Osteoblast (primary cell): ENCODE measurements around the gene PON2. TPM values are rescaled to one million over a fixed set of nuclear protein-coding genes. Genes with fewer than 3 reads are reported as not detected.

Experiments used
- DNase-seq: peaks from one replicate; pipeline ENCODE4 v3.0.0; 2011; ENCODE audit warnings: low spot score, mixed read lengths; ENCODE audit not compliant: insufficient read length; ENCODE audit errors: missing footprints
- H2AFZ ChIP-seq: 2 replicates; pipeline ENCODE4 v1.6.0; 2011; ENCODE audit warnings: mild to moderate bottlenecking, low read length
- H3K27ac ChIP-seq: 2 replicates; pipeline ENCODE4 v1.5.1; 2011; ENCODE audit warnings: mild to moderate bottlenecking, low read depth, low read length, moderate library complexity
- H3K27me3 ChIP-seq: 2 replicates; pipeline ENCODE4 v1.6.0; 2012; ENCODE audit warnings: mild to moderate bottlenecking, control low read depth, inconsistent platforms, low read length, moderate library complexity; ENCODE audit not compliant: insufficient read depth
- H3K36me3 ChIP-seq: 2 replicates; pipeline ENCODE4 v1.5.1; 2011; ENCODE audit warnings: mild to moderate bottlenecking, low read length, control low read depth, moderate library complexity; ENCODE audit not compliant: insufficient read depth
- H3K4me1 ChIP-seq: 2 replicates; pipeline ENCODE4 v1.5.1; 2011; ENCODE audit warnings: mild to moderate bottlenecking, low read length, control low read depth, moderate library complexity; ENCODE audit not compliant: insufficient read depth
- H3K4me2 ChIP-seq: 2 replicates; pipeline ENCODE4 v1.6.0; 2011; ENCODE audit warnings: mild to moderate bottlenecking, low read length; ENCODE audit not compliant: insufficient read depth
- H3K4me3 ChIP-seq: fragments of 200-600 bp; sonication (generic); 3 replicates; pipeline ENCODE4 v1.5.1; 2012; ENCODE audit warnings: mild to moderate bottlenecking, low read length, inconsistent platforms; ENCODE audit not compliant: insufficient read depth
- H3K79me2 ChIP-seq: 2 replicates; pipeline ENCODE4 v1.6.0; 2012; ENCODE audit warnings: mild to moderate bottlenecking, low read length, control low read depth, inconsistent platforms; ENCODE audit not compliant: insufficient read depth
- H3K9me3 ChIP-seq: 2 replicates; pipeline ENCODE4 v1.5.1; 2011; ENCODE audit warnings: low read depth, low read length, control low read depth
- H4K20me1 ChIP-seq: 2 replicates; pipeline ENCODE4 v1.6.0; 2012; ENCODE audit warnings: mild to moderate bottlenecking, low read length, control low read depth; ENCODE audit not compliant: insufficient read depth
- total RNA-seq: library from RNA; depleted of rRNA; stranded (reverse); fragments of >200 nt; gene quantifications from 2 replicates; pipeline ENCODE4 v1.2.3, GENCODE V29; 2012
- TF ChIP-seq, protein P1 (sequence below): IDR thresholded peaks from 2 replicates; pipeline ENCODE4 v1.5.1; 2011; ENCODE audit warnings: mild to moderate bottlenecking, low read depth, low read length, moderate library complexity; ENCODE audit errors: extremely low read depth

The PON2 gene
- total RNA-seq, 1 donor, result 77.8 TPM

DNA sequence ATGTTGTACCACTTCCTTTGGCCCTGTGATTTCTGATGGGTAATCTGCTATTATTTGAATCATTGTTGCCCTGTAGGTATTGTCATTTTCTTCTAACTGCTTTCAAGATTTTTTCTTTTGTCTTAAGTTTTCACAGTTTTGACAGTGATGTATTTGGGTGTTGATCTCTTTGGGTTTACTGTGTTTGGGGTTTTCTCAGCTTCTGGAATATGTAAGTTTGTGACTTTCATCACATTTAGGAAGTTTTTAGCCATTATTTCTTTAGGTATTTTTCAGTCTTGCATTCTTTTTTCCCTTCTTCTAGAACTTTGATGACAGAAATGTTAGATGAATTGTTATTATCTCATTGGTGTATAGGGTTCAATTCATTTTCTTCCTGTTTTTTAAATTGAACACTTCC is 23.1 kb upstream of the PON2 start:
- H3K27ac ChIP-seq, result no peak overlapping the region
- TF ChIP-seq, protein P1, sequence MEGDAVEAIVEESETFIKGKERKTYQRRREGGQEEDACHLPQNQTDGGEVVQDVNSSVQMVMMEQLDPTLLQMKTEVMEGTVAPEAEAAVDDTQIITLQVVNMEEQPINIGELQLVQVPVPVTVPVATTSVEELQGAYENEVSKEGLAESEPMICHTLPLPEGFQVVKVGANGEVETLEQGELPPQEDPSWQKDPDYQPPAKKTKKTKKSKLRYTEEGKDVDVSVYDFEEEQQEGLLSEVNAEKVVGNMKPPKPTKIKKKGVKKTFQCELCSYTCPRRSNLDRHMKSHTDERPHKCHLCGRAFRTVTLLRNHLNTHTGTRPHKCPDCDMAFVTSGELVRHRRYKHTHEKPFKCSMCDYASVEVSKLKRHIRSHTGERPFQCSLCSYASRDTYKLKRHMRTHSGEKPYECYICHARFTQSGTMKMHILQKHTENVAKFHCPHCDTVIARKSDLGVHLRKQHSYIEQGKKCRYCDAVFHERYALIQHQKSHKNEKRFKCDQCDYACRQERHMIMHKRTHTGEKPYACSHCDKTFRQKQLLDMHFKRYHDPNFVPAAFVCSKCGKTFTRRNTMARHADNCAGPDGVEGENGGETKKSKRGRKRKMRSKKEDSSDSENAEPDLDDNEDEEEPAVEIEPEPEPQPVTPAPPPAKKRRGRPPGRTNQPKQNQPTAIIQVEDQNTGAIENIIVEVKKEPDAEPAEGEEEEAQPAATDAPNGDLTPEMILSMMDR, result no peak
- H3K4me3 ChIP-seq, result no peak overlapping the region
- no peaks in the 10 kb centered on the region for H3K79me2 ChIP-seq
- H3K9me3 ChIP-seq, result no peaks in the 10 kb centered on the region
- DNase-seq, result no peak
- no peak overlapping the region for H3K4me2 ChIP-seq
- no peaks in the 10 kb centered on the region for H3K36me3 ChIP-seq
- H3K27me3 ChIP-seq, result no peaks in the 10 kb centered on the region
- H3K4me1 ChIP-seq, result no peaks in the 10 kb centered on the region
- H4K20me1 ChIP-seq, result no peaks in the 10 kb centered on the region
- no peak overlapping the region for H2AFZ ChIP-seq

DNA sequence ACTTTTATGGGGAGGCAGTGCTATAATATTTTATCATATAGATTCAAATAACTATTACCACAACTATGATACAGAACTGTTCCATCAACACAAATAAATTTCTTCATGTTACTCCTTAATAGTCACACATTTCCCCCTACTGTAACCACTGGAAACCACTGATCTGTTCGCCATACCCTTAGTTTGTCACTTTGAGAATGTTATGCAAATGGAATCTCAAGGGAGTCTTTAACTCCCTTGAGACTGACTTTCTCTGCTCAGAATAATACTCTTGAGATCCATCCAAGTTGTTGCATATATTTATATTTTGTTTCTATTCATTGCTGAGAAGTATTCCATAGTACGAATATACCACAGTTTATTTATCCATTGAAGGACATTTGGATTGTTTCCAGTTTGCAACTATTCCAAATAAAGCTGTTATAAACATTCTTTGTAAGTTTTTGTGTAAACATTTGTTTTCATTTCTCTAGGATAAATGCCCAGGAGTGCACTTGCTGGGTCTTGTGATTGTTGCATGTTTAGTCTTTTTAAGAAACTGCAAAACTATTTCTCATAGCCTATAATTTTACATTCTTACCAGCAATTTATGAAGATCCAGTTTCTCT is 19.7 kb upstream of the PON2 start:
- Histone ChIP-seq H3K9me3 (no peaks in the 10 kb centered on the region), H3K79me2 (no peaks in the 10 kb centered on the region), H3K27me3 (no peaks in the 10 kb centered on the region), H3K4me3 (no peak overlapping the region), H3K4me1 (no peaks in the 10 kb centered on the region), H3K4me2 (no peak overlapping the region), H2AFZ (no peak overlapping the region), H4K20me1 (no peaks in the 10 kb centered on the region), H3K27ac (no peak overlapping the region), H3K36me3 (no peaks in the 10 kb centered on the region)
- DNase-seq, result no peak
- TF ChIP-seq, protein P1, result no peak

DNA sequence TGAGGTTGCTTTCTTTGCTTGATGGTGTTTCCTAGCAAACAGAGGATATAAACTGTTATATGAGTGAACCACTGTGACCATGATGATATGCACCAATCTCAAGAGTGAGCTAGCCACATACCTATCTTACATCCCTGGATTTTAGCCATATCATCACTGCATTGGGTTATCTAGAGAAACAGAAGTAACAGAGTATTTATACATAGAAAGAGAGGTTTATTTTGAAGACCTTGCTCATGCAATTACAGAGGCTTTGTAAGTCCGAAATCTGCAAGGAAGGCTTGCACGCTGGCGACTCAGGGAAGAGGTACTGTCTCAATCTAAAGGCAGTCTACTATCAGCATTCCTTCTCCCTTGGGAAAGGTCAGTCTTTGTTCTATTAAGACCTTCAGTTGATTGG is 11.8 kb upstream of the PON2 start:
- Histone ChIP-seq H3K4me3 (no peak overlapping the region), H2AFZ (no peak overlapping the region), H3K4me1 (no peaks in the 10 kb centered on the region), H3K4me2 (no peak overlapping the region), H4K20me1 (no peaks in the 10 kb centered on the region), H3K36me3 (no peaks in the 10 kb centered on the region), H3K9me3 (no peaks in the 10 kb centered on the region), H3K27ac (no peak overlapping the region), H3K27me3 (no peaks in the 10 kb centered on the region), H3K79me2 (no peaks in the 10 kb centered on the region)
- no peak for DNase-seq
- TF ChIP-seq, protein P1, result no peak

DNA sequence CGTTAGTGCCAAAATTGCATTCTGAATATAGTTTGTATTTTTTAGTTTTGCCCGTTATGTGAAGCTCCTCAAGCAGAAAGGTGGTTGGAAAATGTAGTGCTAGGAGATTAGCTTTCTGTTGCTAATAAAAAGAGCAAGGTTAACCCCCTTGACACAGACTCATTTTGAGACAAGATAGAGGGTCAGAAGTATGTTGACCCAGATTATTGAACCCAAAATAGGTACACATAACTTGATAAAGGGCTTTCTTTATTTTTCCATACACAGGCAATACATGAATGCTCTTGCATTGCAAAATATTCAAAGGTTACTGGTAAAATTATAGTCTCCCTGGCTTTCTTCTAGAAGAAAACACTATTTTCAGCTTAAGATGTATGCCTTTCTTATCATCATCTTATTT is 10.0 kb upstream of the PON2 start:
- Histone ChIP-seq H3K79me2 (no peaks in the 10 kb centered on the region), H3K36me3 (no peaks in the 10 kb centered on the region), H3K4me2 (no peak overlapping the region), H3K27ac (no peak overlapping the region), H3K9me3 (no peaks in the 10 kb centered on the region), H3K27me3 (no peaks in the 10 kb centered on the region), H2AFZ (no peak overlapping the region), H4K20me1 (no peaks in the 10 kb centered on the region), H3K4me3 (no peak overlapping the region), H3K4me1 (no peaks in the 10 kb centered on the region)
- DNase-seq, result no peak
- TF ChIP-seq, protein P1, result no peak
